Measurements from ENCODE around the gene LYPD8. TPM values are rescaled to one million over a fixed set of nuclear protein-coding genes. Genes with fewer than 3 reads are reported as not detected.
"Not testable (repeated sequence)": the region's sequence is repeated elsewhere in the genome, so short reads cannot be mapped to it uniquely, and the experiment has no call there.

LYPD8 gene
- total and polyA plus RNA-seq, 2 donors from 2014 or later: 0.92 to 3.2 TPM

DNA sequence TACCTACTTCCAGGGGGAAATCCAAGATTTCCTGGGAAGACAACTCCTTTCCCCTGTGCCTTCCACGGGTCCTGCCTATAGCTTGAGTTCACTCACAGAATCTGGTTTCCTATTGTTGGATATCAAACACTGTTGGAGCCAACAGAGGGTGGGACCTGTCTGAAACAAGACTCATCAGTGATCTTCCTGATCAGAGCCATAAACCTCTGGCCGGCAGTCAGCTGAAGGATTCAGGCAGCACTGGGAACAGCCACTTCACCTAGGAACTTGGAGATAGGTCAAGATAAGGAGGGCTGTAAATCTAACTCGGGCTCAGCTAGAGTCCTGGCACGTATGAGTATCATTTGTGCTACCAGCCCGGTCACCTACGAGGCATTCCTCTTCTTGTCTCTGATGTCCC lies 46.9 kb upstream of the LYPD8 start:
- H3K36me3 ChIP-seq (ENCODE audit: control insufficient read depth in 2 of 3, insufficient read depth in 3 of 3, low read length in 3 of 3): no peaks in the 10 kb centered on the region
- peaks cover 0 to 28% (median 22%) of the 10 kb centered on the region in 3 donors for H3K4me1 ChIP-seq (ENCODE audit: control insufficient read depth in 2 of 3, insufficient read depth in 2 of 3, low read depth in 1 of 3, low read length in 3 of 3)
- no peak for TF ChIP-seq CTCF (IDR thresholded peaks at IDR 0.05; ENCODE audit: borderline replicate concordance, extremely low read depth, insufficient read depth)

DNA sequence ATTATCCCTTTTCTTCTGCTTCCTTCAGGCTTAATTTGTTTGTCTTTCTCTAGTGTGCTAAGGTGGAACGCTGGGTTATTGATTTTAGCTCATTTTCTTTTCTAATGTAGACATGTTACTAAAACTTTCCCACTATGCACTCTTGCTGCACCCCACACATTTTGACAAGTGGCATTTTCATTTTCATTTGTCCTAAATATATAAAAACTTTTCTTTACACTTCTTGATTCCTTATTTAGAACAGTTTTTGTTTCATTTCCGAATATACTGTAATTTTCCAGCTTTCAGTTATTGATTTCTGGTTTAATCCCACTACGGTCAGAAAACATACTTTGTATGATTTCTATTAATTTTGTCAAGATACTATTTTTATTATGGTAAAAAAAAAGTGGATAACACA lies 44.9 kb upstream of the LYPD8 start:
- Histone ChIP-seq H3K27ac (ENCODE audit: low read depth in 2 of 2, low read length in 2 of 2) (no peak overlapping the region), H3K4me3 (ENCODE audit: low read length in 3 of 3) (no peak overlapping the region), H3K27me3 (ENCODE audit: control insufficient read depth, insufficient read depth, low read length) (no peaks in the 10 kb centered on the region), H3K9ac (ENCODE audit: low read length in 3 of 3) (no peak overlapping the region), H3K9me3 (ENCODE audit: control insufficient read depth in 2 of 3, insufficient read depth in 1 of 3, low read length in 3 of 3) (no peaks in the 10 kb centered on the region), H3K36me3 (ENCODE audit: control insufficient read depth in 2 of 3, insufficient read depth in 3 of 3, low read length in 3 of 3) (no peaks in the 10 kb centered on the region), H3K4me1 (ENCODE audit: control insufficient read depth in 2 of 3, insufficient read depth in 2 of 3, low read depth in 1 of 3, low read length in 3 of 3) (peaks cover 0 to 9% (median 5%) of the 10 kb centered on the region in 3 donors)
- TF ChIP-seq CTCF (IDR thresholded peaks at IDR 0.05; ENCODE audit: borderline replicate concordance, extremely low read depth, insufficient read depth): no peak
- intact Hi-C loops (cut with DNase I): no loop called here
- FAIRE-seq (no peak), DNase-seq (no peak)

More for the DNA sequence above, 46.9 kb upstream of the LYPD8 start:
- Histone ChIP-seq H3K9ac (ENCODE audit: low read length in 3 of 3) (no peak overlapping the region), H3K4me3 (ENCODE audit: low read length in 3 of 3) (no peak overlapping the region), H3K9me3 (ENCODE audit: control insufficient read depth in 2 of 3, insufficient read depth in 1 of 3, low read length in 3 of 3) (no peaks in the 10 kb centered on the region), H3K27ac (ENCODE audit: low read depth in 2 of 2, low read length in 2 of 2) (no peak overlapping the region), H3K27me3 (ENCODE audit: control insufficient read depth, insufficient read depth, low read length) (no peaks in the 10 kb centered on the region)
- intact Hi-C loops (cut with DNase I): no loop called here
- DNase-seq (no peak), FAIRE-seq (no peak)

DNA sequence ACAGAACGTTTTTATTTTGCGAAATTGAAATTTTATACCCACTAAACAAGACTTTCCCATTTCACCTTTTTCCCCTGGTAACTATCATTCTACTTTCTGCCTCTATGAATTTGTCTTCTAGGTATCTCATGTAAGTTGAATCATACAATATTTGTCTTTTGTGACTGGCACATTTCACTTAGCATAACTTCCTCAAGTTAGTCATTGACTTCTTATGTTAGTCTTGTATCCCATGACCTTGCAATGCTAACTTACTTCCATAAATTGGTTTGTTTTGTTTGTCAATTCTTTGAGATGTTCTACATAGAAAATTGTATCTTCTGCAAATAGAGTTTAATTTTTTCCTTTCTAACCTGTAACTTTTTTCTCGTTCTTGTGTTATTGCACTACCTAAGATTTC lies 43.2 kb upstream of the LYPD8 start:
- Histone ChIP-seq H3K27me3 (ENCODE audit: control insufficient read depth, insufficient read depth, low read length) (no peaks in the 10 kb centered on the region), H3K9me3 (ENCODE audit: control insufficient read depth in 2 of 3, insufficient read depth in 1 of 3, low read length in 3 of 3) (no peaks in the 10 kb centered on the region), H3K4me1 (ENCODE audit: control insufficient read depth in 2 of 3, insufficient read depth in 2 of 3, low read depth in 1 of 3, low read length in 3 of 3) (no peaks in the 10 kb centered on the region), H3K9ac (ENCODE audit: low read length in 3 of 3) (no peak overlapping the region), H3K4me3 (ENCODE audit: low read length in 3 of 3) (no peak overlapping the region), H3K36me3 (ENCODE audit: control insufficient read depth in 2 of 3, insufficient read depth in 3 of 3, low read length in 3 of 3) (no peaks in the 10 kb centered on the region), H3K27ac (ENCODE audit: low read depth in 2 of 2, low read length in 2 of 2) (no peak overlapping the region)
- FAIRE-seq (no peak), DNase-seq (no peak)
- no peak for TF ChIP-seq CTCF (IDR thresholded peaks at IDR 0.05; ENCODE audit: borderline replicate concordance, extremely low read depth, insufficient read depth)
- intact Hi-C loops (cut with DNase I): no loop called here

GRCh38 chr1:248794663-248795062 lies 39.1 kb upstream of the LYPD8 start:
- FAIRE-seq; intact Hi-C loops (cut with DNase I); H3K4me3 ChIP-seq (ENCODE audit: low read length in 3 of 3); DNase-seq; H3K27ac ChIP-seq (ENCODE audit: low read depth in 2 of 2, low read length in 2 of 2); H3K27me3 ChIP-seq (ENCODE audit: control insufficient read depth, insufficient read depth, low read length); H3K36me3 ChIP-seq (ENCODE audit: control insufficient read depth in 2 of 3, insufficient read depth in 3 of 3, low read length in 3 of 3); H3K4me1 ChIP-seq (ENCODE audit: control insufficient read depth in 2 of 3, insufficient read depth in 2 of 3, low read depth in 1 of 3, low read length in 3 of 3); H3K9ac ChIP-seq (ENCODE audit: low read length in 3 of 3); H3K9me3 ChIP-seq (ENCODE audit: control insufficient read depth in 2 of 3, insufficient read depth in 1 of 3, low read length in 3 of 3): not testable (repeated sequence)

Measured in kidney (tissue), 14 donors.